ENCODE results near the gene TSFM. TPM values are rescaled to one million over a fixed set of nuclear protein-coding genes. Genes with fewer than 3 reads are reported as not detected.

Gene TSFM
- total RNA-seq, 1 experiment from 2014 or later: 53.2 TPM

DNA sequence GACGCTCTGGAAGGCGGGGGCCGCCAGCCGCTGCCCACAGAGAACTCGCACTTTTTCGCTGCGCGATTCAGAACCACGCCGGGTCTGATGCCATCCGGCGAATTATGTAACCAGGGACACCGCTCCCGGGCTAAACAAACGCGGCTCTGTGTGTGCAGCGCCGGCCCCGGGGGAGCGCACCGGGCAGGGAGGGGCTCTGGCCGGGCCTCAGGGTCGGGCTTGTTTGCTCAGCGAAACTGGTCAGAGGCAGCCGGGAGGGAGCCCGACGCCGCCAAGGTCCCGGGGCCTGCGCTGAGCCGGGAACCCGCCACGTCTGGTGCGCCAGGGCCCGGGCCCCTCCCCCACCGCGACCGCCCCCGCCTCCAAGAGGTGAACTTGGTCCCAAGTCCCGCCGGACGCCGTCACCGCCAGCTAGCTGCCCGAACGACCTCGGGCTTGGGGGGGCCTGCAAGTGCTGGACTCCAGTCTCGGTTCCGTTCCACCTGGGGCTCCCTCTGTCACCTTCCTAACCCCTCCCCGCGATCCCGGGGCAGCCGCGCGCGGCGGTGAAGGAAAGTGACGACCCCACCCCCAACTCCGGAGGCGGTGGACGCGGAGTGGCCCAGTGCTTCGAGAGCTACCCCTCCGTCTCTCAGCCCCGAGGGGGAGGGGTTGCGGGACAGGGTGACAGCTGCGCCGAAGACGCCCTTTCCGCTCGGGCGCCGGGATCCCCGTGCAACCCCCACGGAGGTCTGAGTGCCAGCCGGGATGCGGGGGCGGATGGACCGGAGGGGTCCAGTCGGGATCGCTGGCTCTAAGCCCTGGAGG is 63.1 kb downstream of the TSFM start:
- TF ChIP-seq CEBPB (IDR thresholded peaks at IDR 0.05; ENCODE audit: low read depth): no peak
- TF ChIP-seq EGR1 (IDR thresholded peaks at IDR 0.05; ENCODE audit: low read depth): peak; percentile 84
- peak; percentile 65 for TF ChIP-seq ZFX (IDR thresholded peaks at IDR 0.05)
- TF ChIP-seq, protein P1, sequence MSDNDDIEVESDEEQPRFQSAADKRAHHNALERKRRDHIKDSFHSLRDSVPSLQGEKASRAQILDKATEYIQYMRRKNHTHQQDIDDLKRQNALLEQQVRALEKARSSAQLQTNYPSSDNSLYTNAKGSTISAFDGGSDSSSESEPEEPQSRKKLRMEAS (IDR thresholded peaks at IDR 0.05): no peak; the same call in 1 of the 2 replicates
- TF ChIP-seq SIN3A (IDR thresholded peaks at IDR 0.05; ENCODE audit: low read depth): peak; percentile 12; the same call in 1 of the 2 replicates
- no peak for TF ChIP-seq SRF (IDR thresholded peaks at IDR 0.05; ENCODE audit: low read depth)
- TF ChIP-seq, protein P2, sequence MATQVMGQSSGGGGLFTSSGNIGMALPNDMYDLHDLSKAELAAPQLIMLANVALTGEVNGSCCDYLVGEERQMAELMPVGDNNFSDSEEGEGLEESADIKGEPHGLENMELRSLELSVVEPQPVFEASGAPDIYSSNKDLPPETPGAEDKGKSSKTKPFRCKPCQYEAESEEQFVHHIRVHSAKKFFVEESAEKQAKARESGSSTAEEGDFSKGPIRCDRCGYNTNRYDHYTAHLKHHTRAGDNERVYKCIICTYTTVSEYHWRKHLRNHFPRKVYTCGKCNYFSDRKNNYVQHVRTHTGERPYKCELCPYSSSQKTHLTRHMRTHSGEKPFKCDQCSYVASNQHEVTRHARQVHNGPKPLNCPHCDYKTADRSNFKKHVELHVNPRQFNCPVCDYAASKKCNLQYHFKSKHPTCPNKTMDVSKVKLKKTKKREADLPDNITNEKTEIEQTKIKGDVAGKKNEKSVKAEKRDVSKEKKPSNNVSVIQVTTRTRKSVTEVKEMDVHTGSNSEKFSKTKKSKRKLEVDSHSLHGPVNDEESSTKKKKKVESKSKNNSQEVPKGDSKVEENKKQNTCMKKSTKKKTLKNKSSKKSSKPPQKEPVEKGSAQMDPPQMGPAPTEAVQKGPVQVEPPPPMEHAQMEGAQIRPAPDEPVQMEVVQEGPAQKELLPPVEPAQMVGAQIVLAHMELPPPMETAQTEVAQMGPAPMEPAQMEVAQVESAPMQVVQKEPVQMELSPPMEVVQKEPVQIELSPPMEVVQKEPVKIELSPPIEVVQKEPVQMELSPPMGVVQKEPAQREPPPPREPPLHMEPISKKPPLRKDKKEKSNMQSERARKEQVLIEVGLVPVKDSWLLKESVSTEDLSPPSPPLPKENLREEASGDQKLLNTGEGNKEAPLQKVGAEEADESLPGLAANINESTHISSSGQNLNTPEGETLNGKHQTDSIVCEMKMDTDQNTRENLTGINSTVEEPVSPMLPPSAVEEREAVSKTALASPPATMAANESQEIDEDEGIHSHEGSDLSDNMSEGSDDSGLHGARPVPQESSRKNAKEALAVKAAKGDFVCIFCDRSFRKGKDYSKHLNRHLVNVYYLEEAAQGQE (IDR thresholded peaks at IDR 0.05; ENCODE audit: low read depth): no peak
- peak; percentile 23 for TF ChIP-seq TCF7L2 (IDR thresholded peaks at IDR 0.05; ENCODE audit: borderline replicate concordance, extremely low read depth, insufficient read depth, insufficient read length)
- Histone ChIP-seq H3K27me3 (ENCODE audit: insufficient read depth, low read length) (no peaks in the 10 kb centered on the region), H3K4me2 (ENCODE audit: low read length) (peak overlapping the region; percentile 95), H3K9me3 (ENCODE audit: control insufficient read depth in 1 of 2, insufficient read depth in 1 of 2, low read depth in 1 of 2, low read length in 2 of 2) (no peaks in the 10 kb centered on the region), H3K9me2 (ENCODE audit: insufficient read depth) (no peaks in the 10 kb centered on the region), H3K4me1 (ENCODE audit: control insufficient read depth in 1 of 2, insufficient read depth in 2 of 2, low read length in 2 of 2) (peaks cover 22 to 52% of the 10 kb centered on the region in 2 experiments), H3K9ac (ENCODE audit: low read length) (peak overlapping the region; percentile 92), H2AFZ (ENCODE audit: low read depth, low read length, poor library complexity, severe bottlenecking) (no peak overlapping the region), H3K27ac (ENCODE audit: low read depth, low read length) (peak overlapping the region; percentile 91), H4K20me1 (ENCODE audit: insufficient read depth) (0 out of 2 replicates have a peak, but pooled peaks cover 6% of the 10 kb centered on the region), H3K36me3 (ENCODE audit: control insufficient read depth in 1 of 2, insufficient read depth in 2 of 2, low read length in 2 of 2) (no peaks in the 10 kb centered on the region), H3K79me2 (ENCODE audit: insufficient read depth, low read length) (peaks cover 57% of the 10 kb centered on the region), H3K4me3 (replicated peaks in 1 of 2; ENCODE audit: low read depth in 1 of 2, low read length in 2 of 2) (peak overlapping the region; percentile 95 to 97)
- RAD21 ChIA-PET (ENCODE audit: low non-redundant PET in 1 of 2, low total read pairs in 2 of 2, uncharacterized antibody in 2 of 2, unreplicated experiment in 2 of 2): no interaction called here
- CTCF ChIA-PET: no interaction called here
- BruUV-seq (replicated peaks): no TSS peak
- intact Hi-C loops (cut with micrococcal nuclease): loop anchor here (1.0 to 2.0 kb wide), 2 partner anchors 17 to 60 kb away; no protein-coding TSS in a partner anchor
- ATAC-seq (peak; percentile 35), DNase-seq (ENCODE audit: low read depth, low spot score) (no peak)
- POLR2A ChIA-PET: interaction anchor here (1.9 to 5.0 kb wide), 3 partner anchors 16 to 58 kb away, joined by 6 to 20 read pairs (median 11); no protein-coding TSS in a partner anchor
